Adrenal gland (tissue), 5 donors: ENCODE measurements around the gene CFTR.

ENCODE experiments used
- CTCF ChIP-seq, 6 experiments: fragments of 450-650 bp in 4 of 6; fragments of 200-600 bp in 2 of 6; sonication (generic) in 1 of 6; IDR thresholded peaks; 1 replicate in 5 of 6; 2 replicates in 1 of 6; pipeline versions ENCODE4 v1.5.1 to v1.8.0; 2016 to 2021; ENCODE audit warnings: antibody characterized with exemption in 6 of 6, mild to moderate bottlenecking in 2 of 6, moderate library complexity in 1 of 6
- POLR2A ChIP-seq, 2 donors: fragments of 450-650 bp; IDR thresholded peaks; one replicate each; pipeline ENCODE4 v1.6.1; 2017; ENCODE audit warnings: antibody characterized with exemption in 2 of 2, mild to moderate bottlenecking in 2 of 2, moderate library complexity in 1 of 2
- donor health status: DM: no; HTN: no; CAD: no.

- TF ChIP-seq CTCF (IDR thresholded peaks at IDR 0.05) (no peak), POLR2A (IDR thresholded peaks at IDR 0.05) (no peak)
These were observed 193.5 kb downstream of the CFTR start for GRCh38 chr7:117673367-117673766.
